SK-N-SH treated with all-trans-retinoic acid at 6 μM for 48 hours (cell line): ENCODE results near the gene ZFYVE19.

Source experiments
- CREB5 ChIP-seq: fragments of 250-450 bp; sonication (Bioruptor Pico); IDR thresholded peaks from 2 replicates; pipeline ENCODE4 v1.5.1; 2020; ENCODE audit warnings: low read depth, mild to moderate bottlenecking, moderate library complexity
- PATZ1 ChIP-seq: fragments of 250-450 bp; sonication (Bioruptor Pico); IDR thresholded peaks from 2 replicates; pipeline ENCODE4 v1.8.0; 2020; ENCODE audit warnings: mild to moderate bottlenecking, moderate library complexity, borderline replicate concordance
- RARB ChIP-seq: fragments of 250-450 bp; sonication (Bioruptor Pico); IDR thresholded peaks from 2 replicates; pipeline ENCODE4 v1.8.0; 2021; ENCODE audit warnings: mild to moderate bottlenecking, moderate library complexity
- ZC3H10 ChIP-seq: fragments of 250-450 bp; sonication (Bioruptor Pico); IDR thresholded peaks from 2 replicates; pipeline ENCODE4 v1.5.1; 2021; ENCODE audit warnings: mild to moderate bottlenecking, moderate library complexity
- ZFP3 ChIP-seq: fragments of 250-450 bp; sonication (Bioruptor Pico); IDR thresholded peaks from 2 replicates; pipeline ENCODE4 v1.5.0; 2020; ENCODE audit warnings: mild to moderate bottlenecking, moderate library complexity
- ZFP30 ChIP-seq: fragments of 450-650 bp; formaldehyde crosslinking; IDR thresholded peaks from 2 replicates; pipeline ENCODE4 v1.5.0; 2022; ENCODE audit warnings: mild to moderate bottlenecking, moderate library complexity
- ZNF565 ChIP-seq: fragments of 450-650 bp; formaldehyde crosslinking; conservative IDR thresholded peaks from 2 replicates; pipeline ENCODE4 v1.5.0; 2020; ENCODE audit warnings: low read depth, mild to moderate bottlenecking, moderate library complexity
- ZNF70 ChIP-seq: fragments of 450-650 bp; formaldehyde crosslinking; IDR thresholded peaks from 2 replicates; pipeline ENCODE4 v1.5.0; 2020; ENCODE audit warnings: mild to moderate bottlenecking, moderate library complexity

GRCh38 chr15:40803076-40803475, 3.8 kb upstream of the ZFYVE19 start:
- no peak for TF ChIP-seq CREB5 (CRISPR knock-in tag)
- TF ChIP-seq ZNF70 (CRISPR knock-in tag): no peak
- TF ChIP-seq RARB: no peak
- TF ChIP-seq PATZ1: no peak
- TF ChIP-seq ZNF565 (CRISPR knock-in tag): no peak
- no peak for TF ChIP-seq ZFP3 (CRISPR knock-in tag)
- TF ChIP-seq ZFP30 (CRISPR knock-in tag): no peak
- no peak for TF ChIP-seq ZC3H10
